Stimulated activated CD8-positive, alpha-beta memory T cell treated with anti-CD3 and anti-CD28 coated beads, Interleukin-12 subunit alpha, Interleukin-12 subunit beta, amount 100 ng/mL, for 24 hours (primary cell): ENCODE results near the gene GRB14.
"Not testable (repeated sequence)": the region's sequence is repeated elsewhere in the genome, so short reads cannot be mapped to it uniquely, and the experiment has no call there.

Experiments used
- DNase-seq: peaks from one replicate; pipeline ENCODE4 v3.0.0-alpha.2; 2020; ENCODE audit errors: extremely low read depth

Gene GRB14

DNA sequence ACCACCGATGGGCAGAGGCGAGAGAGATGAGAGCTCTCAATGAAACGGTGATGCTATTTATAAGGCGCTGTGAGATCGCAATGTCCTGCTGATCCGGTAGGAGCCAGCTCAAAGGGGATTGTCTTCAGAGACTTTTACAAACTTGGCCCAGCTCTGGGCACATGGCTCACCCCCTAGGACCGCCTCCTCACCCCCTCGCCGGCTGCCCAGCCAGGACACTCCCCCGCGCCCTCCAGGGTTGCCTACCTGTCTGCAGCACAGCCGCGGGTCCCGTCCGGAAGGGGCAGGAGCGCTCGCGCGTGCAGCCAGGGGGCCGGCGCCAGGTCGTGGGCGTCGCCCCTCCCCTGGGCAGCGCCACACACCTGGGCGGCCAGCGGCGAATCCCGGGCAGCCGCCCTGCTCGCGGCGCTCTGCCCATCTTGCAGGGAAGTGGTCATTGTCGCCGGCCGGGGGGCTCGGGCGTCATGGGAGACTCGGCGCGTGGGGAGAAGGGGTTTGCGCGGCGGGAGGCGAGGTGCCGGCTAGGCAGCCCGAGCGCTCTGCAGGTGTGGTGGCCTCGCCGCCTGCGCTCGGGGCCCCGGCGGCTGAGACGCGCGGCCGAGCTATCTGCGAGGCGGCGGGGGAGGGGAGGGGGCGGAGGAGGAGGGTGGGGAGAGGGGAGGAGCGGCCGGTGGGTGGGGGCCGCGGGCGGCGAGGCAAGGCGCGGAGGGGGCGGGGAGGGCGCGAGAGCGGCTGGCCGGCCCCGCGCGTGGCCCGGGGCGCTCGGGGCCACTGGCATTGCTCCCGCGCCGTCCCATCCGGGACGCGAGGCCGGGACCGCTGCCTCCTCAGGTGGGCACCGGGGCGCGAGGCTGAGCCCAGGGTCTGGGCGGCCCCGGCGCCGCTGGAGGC lies at the start of gene GRB14:
Gene GRB14, minus strand, starts transcription at position 610 of the 891 bp plus-strand sequence. Its CDS starts 173 bp downstream, at position 437.
- DNase-seq, result no peak

DNA sequence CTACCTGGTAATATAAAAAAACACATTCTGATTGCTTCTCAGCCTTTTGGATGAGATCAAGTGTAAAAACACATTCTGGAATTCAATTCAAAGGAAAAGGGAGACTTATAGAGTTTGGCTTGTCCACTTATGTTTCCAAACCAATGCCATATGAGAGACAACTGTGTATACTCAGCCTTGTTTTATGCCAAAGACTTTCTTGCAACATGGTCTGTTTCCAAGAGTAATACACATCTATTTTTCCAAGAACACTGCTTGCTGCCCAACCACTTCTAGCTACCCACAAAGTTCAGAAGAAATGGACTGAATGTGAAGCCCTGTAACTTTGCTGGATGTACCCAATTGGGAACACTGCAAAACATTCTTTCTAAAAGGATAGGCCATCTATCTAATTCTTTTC lies 48.0 kb upstream of the GRB14 start:
- no peak for DNase-seq

DNA sequence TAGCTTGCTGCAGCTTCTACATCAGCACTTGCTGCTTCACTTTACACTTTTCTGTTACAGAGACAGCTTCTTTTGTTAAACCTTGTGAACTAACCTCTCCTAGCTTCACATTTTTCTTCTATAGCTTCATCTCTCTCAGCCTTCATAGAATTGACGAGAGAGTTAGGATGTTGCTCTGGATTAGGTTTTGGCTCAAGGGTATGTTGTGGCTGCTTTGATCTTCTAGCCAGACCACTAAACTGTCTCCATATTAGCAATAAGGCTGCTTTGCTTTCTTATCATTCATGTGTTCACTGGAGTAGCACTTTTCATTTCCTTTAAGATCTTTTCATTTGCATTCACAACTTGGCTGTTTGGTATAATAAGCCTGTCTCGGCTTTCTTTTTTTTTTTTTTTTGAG lies 46.3 kb upstream of the GRB14 start:
- DNase-seq, result no peak

DNA sequence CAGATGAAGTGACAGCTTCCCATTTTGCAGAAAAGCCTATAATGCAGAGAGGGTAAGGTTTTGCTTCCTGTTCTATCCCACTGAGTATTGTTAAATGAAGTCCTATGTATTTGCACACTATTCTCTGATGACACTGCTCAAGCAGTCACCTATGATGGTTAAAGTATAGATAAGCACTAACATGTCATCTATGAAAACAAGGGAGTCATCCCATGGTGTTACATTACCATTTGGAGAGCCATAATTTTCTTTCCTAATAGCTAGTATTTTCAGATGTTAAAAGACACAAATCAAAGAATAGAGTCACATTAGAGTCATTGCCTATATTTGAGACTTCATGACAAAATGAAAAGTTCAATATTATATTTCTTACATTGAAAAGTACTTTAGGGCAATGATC lies 42.8 kb upstream of the GRB14 start:
- DNase-seq, result no peak

DNA sequence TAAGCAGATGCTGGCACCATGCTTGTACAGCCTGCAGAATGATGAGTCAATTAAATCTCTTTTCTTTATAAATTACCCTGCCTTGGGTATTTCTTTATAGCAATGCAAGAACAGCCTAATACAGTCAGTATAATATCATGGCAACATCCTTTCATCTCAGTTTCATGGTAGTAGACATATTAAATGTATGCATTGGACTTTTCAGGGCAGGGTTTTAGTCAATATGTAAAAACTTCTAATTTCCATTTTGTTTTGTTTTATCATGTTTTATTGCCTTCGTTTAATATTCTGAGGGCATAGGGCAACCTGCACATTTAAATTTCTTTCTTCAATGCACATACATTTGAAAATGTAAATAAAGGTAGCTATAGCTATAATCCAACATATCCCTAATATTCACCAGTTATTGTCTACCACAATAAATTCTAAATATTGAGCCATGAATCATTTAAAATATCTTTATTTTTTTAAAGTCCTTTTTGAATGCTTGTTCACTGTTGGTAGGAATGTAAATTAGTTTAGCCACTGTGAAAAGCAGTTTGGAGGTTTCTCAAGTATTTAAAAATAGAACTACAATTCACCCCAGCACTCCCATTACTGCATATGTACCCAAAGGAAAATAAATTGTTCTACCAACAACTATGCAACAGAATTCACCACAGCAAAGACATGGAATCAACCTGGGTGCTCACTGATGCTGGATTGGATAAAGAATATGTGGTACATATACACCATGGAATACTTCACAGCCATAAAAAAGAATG lies 41.8 kb upstream of the GRB14 start:
- DNase-seq, result no peak

DNA sequence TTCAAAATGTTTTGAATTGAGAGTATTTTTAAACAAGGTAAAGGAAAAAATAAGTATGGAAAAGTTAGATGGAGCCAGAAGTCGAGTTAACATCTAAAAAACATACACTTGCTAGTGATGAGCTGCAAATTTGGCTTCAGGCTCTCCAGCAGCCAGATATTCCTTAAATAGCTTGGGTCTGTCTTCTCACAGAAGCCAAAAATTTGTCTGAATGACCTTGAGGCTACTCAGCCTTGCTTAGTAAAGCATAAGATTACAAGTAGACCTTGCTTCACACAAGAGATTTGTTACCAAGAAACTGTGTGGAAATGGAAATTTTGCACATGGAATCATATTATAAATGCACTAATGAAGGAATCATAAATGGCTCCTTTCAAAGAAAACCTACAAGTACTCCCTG lies 40.8 kb upstream of the GRB14 start:
- no peak for DNase-seq

DNA sequence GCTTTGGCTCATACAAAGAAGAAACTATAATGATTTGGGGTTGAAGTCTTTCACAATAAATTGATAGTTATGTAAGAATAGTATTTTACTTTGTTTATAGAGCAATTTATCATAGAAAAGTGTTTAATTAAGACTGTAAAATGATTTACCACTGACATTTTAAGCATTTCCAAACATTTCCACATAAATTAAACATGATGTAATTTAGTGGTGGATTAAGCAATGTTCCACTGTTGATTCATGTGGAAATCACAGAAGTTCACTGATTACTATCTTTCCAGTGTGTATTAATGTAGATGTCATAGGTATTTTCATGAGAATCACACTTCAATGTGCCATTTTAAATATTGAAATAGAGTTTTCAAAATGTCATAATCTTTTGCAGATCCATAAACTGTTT lies 40.1 kb upstream of the GRB14 start:
- no peak for DNase-seq

DNA sequence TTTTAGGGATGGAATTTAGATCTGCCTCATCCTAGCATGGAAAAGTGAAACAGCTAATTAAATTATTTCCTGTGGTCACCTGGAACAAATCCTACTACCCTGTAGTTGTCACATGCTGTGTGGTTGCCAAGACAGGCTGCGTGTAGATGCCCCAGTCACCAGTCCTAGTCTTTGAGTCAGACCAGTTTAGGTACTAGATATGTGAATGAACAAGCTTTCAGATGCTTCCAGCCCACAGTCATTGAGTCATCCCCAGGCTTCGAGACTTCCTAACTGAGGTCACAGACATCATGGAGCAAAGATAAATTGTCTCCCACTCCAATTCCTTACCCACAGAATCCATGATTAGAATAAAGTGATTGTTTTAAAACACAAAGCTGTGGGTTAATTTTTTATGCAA lies 35.8 kb upstream of the GRB14 start:
- no peak for DNase-seq

DNA sequence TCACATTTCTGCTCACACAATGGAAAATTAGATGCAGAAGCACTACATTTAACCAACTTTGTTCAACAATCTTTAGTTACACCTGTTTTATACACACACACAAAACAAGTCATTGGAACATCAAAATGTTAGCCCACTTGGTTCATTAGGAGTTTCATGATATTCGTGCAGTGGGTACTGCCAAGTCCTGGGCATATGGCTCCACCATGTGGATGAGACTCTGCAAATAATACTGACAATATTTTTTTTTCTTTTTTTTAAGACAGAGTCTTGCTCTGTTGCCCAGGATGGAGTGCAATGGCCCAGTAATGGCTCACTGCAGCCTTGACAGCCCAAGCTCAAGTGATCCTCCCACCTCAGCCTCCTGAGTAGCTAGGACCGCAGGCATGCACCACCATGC lies 34.5 kb upstream of the GRB14 start:
- no peak for DNase-seq

DNA sequence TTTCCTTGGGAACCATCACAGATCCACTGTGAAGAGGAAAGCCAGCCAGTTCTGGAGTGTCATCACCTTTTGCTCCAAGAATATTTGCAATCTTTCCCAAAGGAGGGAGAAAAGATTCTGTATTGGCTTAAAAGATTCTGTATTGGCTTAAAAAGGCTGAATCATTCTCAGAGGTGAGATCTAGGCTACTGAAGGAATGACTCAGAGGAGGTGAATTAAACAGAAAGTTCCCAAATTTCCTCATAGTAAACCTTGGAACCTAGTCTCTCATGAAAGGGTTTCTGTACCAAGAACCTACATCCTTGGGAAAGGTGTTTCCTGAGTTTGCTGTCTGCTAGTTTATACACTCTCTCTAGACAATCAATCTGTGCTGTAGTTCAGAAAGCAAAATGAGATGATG lies 34.1 kb upstream of the GRB14 start:
- DNase-seq, result no peak

DNA sequence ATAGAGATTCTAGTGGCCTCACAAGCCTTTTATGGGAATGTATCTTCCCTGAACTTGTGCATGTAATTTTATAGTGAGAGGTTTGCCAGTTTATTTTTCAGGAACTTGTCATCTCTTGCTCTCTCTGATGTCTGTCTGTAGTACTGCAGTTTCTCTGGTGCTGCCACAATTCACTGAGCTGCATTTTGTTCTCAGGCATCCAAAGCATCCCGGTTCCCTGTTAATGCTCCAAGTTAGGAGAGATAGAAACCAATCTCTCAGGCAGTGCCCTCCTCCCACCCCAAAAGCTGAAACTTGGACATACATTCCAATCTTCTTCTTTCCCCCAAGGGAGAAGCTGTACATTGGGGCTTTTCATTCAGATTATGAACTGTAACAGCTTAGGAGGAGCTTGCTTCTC lies 30.1 kb upstream of the GRB14 start:
- DNase-seq, result no peak

DNA sequence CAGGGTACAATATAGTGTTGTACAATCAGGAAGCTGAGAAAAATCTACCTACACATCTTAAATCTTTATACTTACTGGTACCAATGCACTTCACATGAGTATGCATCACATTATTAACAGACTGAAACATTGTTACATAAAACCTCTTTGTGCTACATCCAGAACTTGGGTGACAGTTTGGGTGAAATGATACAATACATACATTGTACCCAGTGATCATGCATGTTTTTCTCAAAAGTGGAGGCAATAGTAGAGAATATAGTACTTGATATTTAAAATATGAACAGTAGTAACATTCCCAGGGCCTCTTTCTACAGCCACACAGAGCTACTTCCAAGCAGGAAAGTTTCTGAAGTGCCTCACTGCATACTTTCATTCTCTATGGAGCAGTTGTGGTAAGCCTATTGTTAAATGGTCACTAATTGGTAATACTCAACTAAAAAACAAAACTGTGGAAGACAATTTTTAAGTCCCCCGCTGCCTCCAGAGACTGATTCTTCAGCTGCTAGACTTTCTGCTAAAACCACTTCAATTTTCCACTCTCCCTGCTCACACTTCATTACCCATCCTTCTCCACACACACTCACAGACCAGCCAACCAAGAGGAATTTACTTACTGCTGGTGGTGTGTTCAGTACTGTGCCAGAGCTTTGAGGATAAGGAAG lies 22.9 kb upstream of the GRB14 start:
- no peak for DNase-seq

DNA sequence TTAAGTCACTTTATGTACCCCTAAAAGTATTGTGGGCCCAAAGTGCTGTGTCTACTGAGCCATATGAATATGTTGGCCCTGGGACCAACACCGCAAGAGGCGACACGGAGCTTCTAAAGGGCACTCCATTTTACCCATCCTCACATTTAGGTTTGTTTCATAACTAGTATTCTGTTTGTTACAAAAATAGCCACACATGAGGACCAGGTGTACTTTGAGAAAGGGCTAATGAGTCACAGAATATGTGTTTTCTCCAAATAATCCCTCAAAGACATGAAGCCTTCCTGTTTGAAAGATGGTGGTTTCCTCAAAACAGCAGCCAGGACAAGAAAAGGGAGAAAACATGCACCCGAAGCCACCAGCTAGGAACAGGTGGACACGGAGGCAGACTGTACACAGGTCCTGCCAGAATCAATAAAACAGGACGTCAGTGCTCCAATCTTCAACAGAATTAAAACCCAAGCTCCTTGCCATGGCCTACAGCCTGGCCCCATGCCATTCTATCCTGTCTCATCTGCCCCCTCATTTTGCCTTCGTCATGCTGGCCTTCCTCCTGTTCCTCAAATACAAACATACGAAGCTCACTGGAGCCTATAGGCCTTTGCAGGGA lies 21.8 kb upstream of the GRB14 start:
- DNase-seq, result no peak

DNA sequence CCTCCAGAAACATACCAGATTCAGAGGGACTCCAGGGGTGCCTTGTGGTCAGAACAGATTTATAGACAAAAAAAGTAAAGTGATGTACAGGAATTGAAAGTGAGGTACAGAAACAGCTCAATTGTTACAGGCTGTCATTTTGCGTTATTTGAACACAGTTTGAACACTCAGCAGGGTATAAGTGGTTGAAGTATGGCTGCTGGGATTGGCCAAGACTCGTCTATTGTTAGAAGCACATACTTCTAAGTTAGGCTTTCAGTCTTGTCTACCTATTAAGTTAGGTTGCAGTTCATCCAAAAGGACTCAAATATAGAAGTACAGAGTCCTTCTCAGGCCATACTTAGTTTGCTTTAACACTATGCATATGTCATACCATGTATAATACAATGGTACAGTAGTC lies 21.0 kb upstream of the GRB14 start:
- no peak for DNase-seq

DNA sequence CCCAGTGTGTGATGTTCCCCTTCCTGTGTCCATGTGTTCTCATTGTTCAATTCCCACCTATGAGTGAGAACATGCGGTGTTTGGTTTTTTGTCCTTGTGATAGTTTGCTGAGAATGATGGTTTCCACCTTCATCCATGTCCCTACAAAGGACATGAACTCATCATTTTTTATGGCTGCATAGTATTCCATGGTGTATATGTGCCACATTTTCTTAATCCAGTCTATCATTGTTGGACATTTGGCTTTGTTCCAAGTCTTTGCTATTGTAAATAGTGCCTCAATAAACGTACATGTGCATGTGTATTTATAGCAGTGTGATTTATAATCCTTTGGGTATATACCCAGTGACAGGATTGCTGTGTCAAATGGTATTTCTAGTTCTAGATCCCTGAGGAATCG lies 7.0 kb upstream of the GRB14 start:
- DNase-seq, result not testable (repeated sequence)

DNA sequence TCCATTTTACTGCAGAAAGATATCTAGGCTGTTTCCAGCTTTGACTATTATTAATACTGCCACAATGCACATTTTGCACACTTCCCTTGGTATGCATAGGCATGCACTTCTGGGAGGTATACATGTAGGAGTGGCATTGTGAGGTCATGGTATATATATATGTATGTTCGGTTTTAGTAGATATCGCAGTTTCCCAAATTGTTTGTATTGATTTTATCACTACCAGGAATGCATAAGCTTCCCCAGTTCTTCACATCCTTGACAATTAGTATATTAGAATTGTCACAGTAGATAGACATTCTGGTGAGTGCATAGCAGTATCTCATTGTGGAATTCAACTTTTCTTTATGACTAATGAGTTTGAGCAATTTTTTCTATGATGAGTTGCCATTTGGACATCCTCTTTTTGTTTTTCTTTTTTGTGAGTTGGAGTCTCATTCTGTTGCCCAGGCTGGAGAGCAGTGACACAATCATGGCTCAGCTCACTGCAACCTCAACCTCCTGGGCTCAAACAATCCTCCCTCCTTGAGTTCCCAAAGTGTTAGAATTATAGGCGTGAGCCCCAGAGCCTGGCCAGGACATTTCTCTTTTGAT lies 4.2 kb upstream of the GRB14 start:
- no peak for DNase-seq

DNA sequence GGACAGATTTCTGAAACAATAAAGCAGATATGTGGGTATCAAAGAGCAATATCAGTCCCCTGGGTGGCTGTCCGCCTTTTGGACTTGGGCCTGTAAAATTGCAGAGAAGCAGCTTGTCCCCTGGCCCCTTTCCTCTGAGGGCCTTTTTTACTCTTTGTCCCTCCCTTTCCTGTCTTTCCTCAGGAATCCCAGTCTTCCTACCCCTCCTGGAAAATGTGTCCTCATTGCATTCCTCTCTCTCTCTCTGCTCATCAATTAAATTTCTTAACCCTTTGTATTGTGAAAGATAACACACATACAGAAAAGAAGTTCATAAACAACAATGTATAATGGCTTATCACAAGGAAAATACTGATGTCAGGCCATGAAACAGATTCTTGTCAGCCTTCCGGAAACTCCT lies 3.0 kb upstream of the GRB14 start:
- no peak for DNase-seq

DNA sequence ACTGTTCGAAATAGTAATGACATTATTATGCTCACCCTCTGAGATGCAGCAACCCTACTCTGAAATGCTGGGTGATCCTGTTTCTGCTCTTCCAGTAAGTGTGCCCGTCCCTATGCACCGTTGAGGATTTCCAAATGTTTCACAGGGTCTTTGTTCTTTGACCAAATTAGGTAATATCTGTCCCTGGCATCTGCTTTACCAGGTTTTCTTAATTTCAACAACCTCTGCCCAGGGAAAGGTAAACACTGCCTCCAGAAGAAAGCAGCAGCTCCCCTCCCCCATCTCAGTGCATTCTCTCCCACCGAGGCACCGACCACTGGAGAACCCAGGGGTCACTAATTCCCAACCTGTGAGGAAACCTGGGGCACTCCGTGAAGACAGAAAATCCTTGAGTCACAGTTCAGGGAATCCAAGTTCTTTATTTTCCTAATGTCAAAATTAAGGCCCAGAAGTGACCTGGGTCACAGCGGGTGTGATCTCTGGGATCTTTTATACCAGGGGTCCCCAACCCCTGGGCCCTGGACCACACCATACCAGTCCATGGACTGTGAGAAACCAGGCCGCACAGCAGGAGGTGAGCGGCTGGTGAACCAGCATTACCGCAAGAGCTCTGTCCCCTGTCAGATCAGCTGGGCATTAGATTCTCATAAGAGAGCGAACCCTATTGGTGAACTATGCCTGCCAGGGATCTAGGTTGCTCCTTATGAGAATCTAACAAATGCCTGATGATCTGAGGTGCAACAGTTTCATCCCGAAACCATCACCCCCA lies 1.2 kb upstream of the GRB14 start:
- no peak for DNase-seq

DNA sequence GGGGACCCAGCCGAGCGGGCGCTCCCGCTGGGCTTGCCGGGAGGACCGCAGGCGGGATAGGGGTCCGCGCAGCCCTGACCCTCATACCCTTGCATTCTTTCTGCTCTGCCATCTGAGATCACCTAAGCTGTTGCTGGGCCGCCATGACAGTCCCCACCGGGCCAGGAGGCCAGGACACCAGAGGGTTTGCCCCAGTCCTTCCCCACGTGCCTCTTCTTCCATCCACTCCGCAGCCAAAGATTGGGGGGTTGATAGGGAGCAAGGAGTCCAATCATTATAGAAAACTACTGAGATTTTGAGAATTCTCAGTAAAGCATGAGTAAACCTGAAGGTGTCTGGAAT lies 453 bp upstream of the GRB14 start:
- no peak for DNase-seq

DNA sequence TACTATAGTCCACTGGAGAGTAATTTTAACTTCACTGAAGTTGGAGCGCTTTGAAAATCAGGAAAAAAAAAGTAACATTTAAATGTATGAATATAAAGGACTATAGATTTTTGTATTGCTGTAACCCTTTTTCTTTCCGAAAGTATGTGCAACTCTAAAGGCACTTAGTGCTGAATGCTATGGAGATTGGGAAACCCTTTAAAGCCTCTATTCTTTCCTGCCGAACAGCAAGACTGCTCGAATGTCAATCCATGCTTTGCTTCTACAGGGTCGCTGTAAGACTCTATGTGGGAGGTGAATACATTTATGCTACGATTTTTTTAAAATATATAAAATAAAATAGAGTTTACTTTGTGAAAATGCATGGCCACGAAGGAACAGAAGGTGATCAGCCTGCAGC lies 825 bp downstream of the GRB14 start:
- DNase-seq, result no peak

DNA sequence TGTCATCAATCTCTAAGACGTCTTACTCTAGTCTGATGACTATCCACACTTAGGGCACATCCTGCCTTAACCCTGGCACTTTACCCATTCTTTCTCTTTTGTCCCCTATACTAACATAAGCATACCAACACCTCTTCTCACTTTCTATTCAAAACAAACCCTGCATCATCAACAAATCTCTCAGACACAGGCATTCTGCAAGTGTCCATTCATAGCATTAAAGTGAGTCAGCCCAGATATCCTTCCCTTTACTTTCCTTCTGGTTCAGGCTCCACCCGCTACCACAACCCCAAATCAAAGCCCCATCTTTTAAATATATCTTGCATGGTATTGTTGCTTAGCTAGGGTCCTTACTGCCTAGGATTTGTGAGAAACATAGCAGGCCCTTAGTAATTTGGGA lies 3.8 kb downstream of the GRB14 start:
- DNase-seq, result no peak
